Activated CD4-positive, alpha-beta T cell treated with anti-CD3 and anti-CD28 coated beads, Interleukin-2, amount 50 U/mL, for 1 hour (primary cell): ENCODE measurements around the gene ZNF805.
"Not testable (repeated sequence)": the region's sequence is repeated elsewhere in the genome, so short reads cannot be mapped to it uniquely, and the experiment has no call there.

Experiments used
- DNase-seq: peaks from one replicate; pipeline ENCODE4 v3.0.0-alpha.2; 2020

Gene ZNF805

DNA sequence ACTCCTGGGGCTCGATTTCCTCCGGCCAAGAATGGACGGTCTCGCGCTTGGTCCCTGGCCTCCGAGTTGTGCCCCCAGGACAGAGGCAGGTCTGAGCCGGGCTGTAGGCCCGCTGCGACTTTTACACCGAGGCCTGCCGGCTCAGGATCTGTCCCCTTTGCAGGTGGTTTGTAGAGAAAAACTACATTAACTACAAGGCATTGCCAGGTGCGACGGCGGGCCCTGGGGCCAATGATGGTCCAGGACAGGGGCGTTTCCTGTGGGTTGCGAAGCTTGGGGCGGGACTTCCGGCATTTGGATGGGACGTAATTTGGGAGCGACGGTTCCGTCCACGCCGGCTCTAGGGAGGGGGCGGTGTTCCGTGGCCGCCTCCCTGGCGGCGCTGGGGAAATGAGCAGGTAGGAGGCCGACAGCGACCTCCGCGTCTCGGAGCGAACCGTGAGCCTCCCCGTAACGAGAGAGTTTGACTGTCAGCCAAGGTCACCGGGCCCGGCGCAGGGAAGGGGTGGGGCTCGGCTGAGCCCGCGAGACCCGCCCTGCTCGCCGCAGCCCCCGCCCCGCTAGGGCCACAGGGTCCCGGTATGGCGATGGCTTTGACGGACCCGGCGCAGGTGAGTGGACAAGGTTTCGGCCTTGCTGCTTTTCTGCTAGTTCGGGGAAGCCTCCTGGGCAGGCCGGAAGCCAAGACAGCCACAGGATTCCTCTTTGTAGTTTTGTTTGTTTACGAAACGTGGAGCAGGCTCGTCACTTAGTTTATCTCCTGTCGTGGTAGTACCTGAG is at the start of gene ZNF805:
Gene ZNF805, plus strand, starts transcription at position 322 of the 780 bp plus-strand sequence. Its CDS starts 260 bp downstream, at position 582.
- DNase-seq: peak; percentile 97

DNA sequence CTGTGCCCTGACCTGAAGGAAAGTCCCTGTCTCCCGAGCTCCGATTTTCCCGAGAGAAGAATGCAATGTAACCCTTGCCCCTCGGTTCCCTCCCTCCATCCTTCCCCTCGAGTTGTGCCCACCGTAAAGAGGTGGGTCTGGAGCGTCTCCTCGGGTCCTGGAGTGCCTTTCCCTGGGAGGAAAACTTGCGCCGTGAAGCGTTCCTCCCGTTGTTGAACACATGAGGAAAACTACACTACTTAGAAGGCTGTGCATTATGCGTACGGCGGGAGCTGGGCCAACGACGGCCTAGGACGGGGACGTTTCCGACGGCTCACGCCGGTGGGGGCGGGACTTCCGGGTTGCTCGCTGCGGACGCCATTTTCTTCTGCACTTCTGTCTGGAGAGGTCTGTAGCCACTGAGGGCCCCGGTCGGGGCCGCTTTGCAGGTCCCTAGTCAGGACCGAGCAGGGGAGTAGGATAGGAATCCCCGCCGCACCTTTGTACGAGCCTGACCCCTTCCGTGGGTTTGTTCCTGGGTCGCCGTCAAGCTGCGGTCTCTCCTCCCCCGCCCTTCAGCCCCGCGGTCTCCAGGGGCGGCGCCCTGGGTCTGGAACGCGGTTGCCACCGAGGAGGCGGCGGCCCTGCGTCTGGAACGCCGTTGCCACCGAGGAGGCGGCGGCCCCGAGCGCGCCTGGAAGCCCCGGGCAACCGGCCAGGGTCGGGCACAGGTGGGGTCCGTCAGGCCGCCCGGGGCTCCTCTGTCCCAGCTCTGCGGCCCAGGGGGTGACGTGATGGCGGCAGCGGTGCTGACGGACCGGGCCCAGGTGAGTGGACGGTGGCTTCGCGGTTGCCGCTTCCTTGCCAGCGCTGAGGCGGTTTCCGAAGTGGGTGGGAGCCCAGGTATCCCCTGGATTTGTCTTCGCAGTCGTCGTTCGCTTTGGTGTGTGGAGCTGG is 49.0 kb upstream of the ZNF805 start, which contains the start of gene ZNF264:
Gene ZNF264, plus strand, starts transcription at position 360 of the 936 bp plus-strand sequence. Its CDS starts 414 bp downstream, at position 774.
- DNase-seq: peak; percentile 89

GRCh38 chr19:57192077-57192420 is 48.4 kb upstream of the ZNF805 start:
- no peak for DNase-seq

DNA sequence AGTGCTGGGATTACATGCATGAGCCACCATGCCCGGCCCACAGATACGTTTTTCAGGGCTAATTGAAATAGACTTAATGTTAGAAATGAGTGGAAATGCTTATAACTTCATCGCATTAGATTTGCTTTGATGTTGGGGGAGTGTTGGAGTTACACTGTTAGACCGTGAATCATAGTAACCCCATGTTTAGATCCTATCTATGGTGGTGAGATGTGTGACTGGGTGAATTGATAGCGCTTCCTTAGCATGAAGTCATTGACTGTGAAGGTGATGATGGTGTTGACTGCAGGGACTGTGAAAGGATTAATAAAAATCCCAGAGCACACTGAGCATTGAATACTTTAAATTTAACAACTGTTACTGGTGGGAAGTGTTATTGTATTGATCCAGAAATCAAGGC is 47.4 kb upstream of the ZNF805 start:
- no peak for DNase-seq

DNA sequence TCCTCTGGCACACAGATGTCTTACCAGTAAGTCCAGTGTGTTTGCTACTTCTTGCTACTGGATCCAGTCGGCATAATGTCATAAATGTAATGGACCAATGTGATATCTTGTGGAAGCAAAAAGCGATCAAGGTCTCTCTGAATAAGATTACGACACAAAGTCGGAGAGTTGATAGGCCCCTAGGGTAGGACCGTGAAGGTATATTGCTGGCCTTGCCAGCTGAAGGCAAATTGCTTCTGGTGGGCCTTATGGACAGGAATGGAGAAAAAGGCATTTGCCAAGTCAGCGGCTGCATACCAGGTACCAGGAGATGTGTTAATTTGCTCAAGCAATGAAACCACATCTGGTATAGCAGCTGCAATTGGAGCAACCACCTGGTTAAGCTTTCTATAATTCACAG is 42.6 kb upstream of the ZNF805 start:
- DNase-seq: not testable (repeated sequence)

DNA sequence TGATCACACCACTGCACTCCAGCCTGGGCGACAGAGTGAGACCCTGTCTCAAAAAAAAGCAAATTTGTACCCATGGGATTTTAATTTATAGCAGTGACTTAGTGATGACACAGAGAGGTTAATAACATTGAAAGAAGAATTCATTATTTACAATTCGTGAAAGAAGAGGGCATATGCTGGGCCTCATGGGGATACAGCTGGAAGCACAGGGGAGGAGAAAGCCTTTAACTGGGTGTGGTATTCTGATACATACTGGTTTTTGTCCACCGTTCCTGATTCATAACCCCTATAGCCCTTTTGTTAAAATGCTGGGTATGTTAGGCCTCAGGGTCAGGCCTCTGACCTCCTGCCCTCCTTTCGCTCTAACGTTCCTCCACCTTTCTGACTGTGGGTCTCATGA is 38.3 kb upstream of the ZNF805 start:
- no peak for DNase-seq

DNA sequence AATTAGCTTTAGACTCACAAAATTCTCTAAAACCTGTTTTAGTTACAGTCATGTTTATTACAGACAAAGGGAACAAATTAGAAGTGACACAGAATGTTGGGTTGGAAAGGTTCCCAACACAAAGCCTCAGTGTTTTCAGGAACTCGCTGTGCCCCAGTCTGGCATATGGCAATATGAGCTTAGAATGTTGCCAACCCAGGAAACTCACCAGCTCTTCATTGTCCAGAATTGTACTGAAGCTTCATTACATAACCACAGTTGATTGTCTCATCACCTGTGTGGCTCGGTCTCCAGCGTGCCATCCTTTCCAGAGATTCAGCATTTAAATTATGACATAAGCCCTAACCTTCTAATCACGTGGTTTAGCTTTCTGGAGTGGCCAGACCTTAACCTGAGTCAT is 30.1 kb upstream of the ZNF805 start:
- no peak for DNase-seq

DNA sequence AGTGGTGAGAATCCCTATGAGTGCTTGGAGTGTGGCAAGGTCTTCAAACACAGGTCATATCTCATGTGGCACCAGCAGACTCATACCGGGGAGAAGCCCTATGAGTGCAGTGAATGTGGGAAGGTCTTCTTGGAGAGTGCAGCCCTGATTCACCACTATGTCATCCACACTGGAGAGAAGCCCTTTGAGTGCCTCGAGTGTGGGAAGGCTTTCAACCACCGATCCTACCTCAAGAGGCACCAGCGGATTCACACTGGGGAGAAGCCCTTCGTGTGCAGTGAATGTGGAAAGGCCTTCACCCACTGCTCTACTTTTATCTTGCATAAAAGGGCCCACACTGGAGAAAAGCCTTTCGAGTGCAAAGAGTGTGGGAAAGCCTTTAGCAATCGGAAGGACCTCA is 28.3 kb upstream of the ZNF805 start:
- DNase-seq: no peak

GRCh38 chr19:57227502-57227901 is 12.9 kb upstream of the ZNF805 start:
- DNase-seq: no peak

GRCh38 chr19:57231686-57232085 is 8.7 kb upstream of the ZNF805 start:
- DNase-seq: no peak

DNA sequence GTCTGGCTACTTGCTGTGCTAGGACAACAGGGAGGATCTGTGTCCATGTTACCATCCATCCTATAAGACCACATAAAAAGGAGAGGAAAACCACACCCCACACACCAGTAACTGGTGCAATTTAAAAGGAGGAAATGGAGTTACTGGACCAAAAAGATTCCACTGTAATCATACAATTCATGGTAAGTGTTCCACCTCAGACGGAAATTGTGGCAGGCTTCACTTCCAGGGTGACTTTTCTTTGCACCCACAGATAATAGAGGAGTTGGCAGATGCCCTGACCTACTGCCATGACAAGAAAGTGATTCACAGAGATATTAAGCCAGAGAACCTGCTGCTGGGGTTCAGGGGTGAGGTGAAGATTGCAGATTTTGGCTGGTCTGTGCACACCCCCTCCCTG is 7.2 kb upstream of the ZNF805 start:
- no peak for DNase-seq

DNA sequence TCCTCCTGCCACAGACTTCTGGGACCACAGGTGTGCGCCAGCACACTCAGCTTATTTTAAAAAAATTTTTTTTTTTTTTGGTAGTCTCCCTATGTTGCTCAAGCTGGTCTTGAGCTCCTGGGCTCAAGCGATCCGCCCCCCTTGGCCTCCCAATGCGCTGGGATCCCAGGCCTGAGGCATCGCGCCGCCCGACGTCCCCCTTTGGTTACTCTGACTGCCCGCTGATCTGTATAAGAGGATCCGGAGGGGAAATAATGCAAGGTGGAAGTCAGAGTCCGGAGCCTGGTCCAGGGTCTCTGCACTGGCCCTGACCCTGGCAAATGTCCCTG is 486 bp upstream of the ZNF805 start:
- no peak for DNase-seq

GRCh38 chr19:57241176-57241575 is 744 bp downstream of the ZNF805 start:
- DNase-seq: no peak

GRCh38 chr19:57242821-57243220 is 2.4 kb downstream of the ZNF805 start:
- DNase-seq: no peak

DNA sequence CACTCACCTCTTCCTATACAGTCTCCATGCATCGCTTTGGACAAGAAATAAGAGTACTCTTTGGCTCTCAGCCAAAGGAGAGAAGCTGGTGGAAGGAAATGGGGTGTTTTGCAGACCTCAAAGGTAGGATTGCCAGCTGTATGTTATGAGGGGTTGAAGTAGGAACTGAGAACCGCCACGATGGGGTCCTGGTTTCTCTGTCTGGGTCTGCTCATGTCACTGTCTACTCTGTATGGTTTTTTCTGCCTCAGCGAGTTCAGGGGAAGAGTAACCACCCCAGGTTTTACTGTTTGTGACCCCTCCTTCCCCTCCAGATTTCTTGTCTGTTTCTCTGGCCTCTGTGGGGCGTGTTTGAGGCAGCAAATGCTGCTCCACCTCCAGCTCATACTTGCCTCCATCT is 4.1 kb downstream of the ZNF805 start:
- no peak for DNase-seq

- no peak for DNase-seq
These were observed 4.6 kb downstream of the ZNF805 start for GRCh38 chr19:57245066-57245465.

GRCh38 chr19:57245959-57246358 is 5.5 kb downstream of the ZNF805 start:
- no peak for DNase-seq

- DNase-seq: no peak
These were observed 8.2 kb downstream of the ZNF805 start for GRCh38 chr19:57248646-57249045.

- DNase-seq: no peak
These were observed 8.9 kb downstream of the ZNF805 start for GRCh38 chr19:57249329-57249728.

DNA sequence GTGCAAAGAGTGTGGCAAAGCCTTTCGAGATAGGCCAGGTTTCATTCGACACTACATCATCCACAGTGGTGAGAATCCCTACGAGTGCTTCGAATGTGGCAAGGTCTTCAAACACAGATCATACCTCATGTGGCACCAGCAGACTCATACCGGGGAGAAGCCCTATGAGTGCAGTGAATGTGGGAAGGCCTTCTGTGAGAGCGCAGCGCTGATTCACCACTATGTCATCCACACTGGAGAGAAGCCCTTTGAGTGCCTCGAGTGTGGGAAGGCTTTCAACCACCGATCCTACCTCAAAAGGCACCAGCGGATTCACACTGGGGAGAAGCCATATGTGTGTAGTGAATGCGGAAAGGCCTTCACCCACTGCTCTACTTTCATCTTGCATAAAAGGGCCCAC is 13.3 kb downstream of the ZNF805 start:
- not testable (repeated sequence) for DNase-seq

GRCh38 chr19:57262044-57262443 is 21.6 kb downstream of the ZNF805 start:
- DNase-seq: no peak

DNA sequence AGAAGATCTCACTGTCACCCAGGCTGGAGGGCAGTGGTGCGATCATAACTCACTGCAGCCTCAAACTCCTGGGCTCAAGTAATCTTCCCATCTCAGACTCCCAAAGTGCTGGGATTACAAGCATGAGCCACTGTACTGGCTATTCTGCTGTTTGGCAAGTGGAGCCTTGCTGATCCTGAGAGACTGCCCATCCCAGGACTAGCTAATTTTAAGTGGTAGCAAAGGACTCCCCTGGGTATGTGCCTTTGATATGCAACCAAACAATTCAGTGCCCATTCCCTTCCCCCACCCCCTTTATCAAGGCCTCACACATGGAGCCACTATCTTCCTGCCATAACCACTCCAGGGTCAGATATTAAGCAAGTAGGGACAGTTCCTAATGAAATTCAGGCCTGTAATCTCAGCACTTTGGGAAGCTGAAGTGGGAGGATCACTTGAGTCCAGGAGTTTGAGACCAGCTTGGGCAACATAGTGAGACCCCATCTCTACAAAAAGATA is 22.9 kb downstream of the ZNF805 start:
- no peak for DNase-seq

DNA sequence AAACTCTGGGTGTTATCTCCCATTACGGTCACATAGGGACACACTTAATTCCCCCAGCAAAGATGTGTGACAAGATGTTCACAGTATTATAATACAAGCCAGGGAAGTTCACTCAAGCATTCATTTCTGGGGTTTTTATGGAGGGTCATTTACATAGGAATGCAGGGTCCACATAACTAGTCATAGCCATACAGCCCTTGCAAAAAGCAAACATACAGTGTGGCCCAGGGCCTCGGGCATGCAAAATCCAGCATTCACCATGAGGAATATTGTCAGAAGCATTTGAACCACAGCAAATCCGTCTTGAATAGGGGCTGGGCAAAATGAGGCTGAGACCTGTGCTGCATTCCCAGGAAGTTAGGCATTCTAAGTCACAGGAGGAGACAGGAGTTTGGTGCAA is 26.9 kb downstream of the ZNF805 start:
- DNase-seq: no peak
